Measurements from ENCODE around the gene CDH23.

CDH23 gene

DNA sequence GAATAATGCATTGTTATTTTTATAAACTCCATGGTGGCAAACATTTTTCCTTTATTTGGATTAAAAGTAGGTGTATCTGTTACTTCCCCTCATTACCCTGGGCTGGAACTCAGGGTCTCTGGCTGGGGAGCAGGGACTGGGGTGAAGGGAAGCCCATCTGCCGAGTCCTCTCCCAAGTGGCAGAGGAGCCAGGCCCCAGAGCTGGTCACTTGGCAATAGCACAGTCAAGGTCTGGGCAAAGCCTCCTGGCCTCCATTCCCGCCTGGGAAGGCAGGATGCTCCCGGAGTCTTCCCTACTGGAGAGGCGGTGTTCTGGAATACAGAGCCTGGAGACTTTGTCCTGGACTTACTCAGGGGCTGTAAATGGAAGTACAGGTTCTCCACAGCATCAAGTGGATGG is 76.2 kb downstream of the CDH23 start:
- DNase-seq (ENCODE audit: extremely low spot score) = no peak
- CTCF ChIA-PET = no interaction called here
- POLR2A ChIA-PET = no interaction called here
- TF ChIP-seq SP1 (IDR thresholded peaks at IDR 0.05) = no peak

DNA sequence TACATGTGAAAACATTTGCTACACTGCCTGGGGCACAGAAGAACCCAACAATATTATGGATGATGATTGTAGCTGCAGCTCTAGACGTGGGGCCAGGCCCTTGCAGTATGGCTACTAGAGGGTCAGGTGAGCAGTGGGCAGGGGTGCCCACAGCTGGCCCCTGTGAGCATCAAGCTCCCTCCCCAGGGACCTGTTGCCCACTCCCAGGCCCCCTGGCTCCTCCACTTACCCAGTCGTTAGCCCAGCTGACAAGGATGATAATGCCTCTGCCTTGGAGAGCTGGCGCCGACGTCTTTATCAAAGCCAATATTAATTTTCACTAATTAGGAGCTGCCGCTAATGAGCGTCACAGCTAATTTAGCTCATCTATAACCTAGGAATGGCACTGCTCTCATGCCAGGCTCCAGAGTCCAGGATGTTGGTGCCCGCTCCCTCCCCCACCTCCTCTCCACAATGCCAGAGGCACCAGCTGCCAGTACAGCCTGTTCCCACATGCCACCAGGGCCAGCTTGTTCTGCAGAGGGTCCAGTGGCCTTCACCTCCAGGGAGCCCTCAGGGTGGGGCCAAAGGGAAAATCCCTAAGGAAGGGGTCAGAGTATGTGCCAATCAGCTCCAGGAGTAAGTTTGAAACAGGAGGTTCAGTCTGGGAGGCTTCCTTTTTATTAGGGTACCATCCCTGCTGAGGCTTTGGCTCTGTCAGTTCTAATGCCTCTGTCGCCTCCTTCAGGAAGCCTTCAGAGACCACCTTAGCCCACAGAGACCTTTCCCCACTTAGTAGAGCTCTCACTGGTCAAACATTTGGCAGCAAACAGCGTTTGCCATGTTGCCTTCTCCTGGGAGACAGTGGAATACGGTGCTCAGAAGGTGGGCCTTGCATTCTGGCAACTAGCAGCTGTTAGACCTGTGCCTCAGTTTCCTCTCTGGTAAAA is 77.2 kb downstream of the CDH23 start:
- POLR2A ChIA-PET = interaction anchor here (0.6 kb wide), 1 partner anchor 44 kb away, joined by 4 read pairs; no protein-coding TSS in a partner anchor

DNA sequence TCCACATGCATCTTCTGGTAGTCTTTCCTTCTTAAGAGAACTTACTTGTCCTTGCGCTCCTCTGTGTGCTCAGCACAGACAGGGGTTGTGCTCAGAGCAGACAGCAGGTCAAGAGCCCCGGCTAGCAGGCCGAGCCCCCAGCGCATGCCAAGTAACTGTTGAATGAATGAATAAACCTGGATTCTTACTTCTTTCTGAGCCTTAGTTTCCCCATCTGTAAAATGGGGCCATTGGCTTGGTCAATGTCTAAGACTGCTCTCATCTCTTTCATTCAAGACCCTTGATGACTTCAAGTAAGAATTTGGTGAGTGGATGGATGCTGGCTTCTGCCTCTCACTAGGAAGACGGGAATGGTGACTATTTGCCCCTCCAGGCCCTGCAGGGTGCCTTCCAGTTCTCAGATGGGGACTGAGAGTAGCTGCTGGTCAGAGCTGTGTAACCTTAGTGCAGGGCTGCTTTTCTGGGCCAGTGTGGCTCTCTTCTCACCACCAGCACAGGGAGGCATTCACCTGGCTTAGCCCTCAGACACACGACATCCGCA is 78.1 kb downstream of the CDH23 start:
- ChIA-PET CTCF (interaction anchor here (1.0 kb wide), 1 partner anchor 15 kb away, joined by 4 read pairs; no protein-coding TSS in a partner anchor), POLR2A (interaction anchor here (0.6 kb wide), 1 partner anchor 44 kb away, joined by 4 read pairs; no protein-coding TSS in a partner anchor)
- no peak for DNase-seq (ENCODE audit: extremely low spot score)
- TF ChIP-seq L3MBTL2 (conservative IDR thresholded peaks at IDR 0.05) (no peak), FOXM1 (IDR thresholded peaks at IDR 0.05; ENCODE audit: borderline replicate concordance) (no peak), FOXA1 (IDR thresholded peaks at IDR 0.05) (no peak), TARDBP (IDR thresholded peaks at IDR 0.05) (no peak)

More for the DNA sequence above, 77.2 kb downstream of the CDH23 start:
- TF ChIP-seq ARNT (IDR thresholded peaks at IDR 0.05) (no peak), ZNF384 (IDR thresholded peaks at IDR 0.05) (no peak), FOXM1 (IDR thresholded peaks at IDR 0.05; ENCODE audit: borderline replicate concordance) (no peak), SUZ12 (IDR thresholded peaks at IDR 0.05) (no peak), ELF4 (IDR thresholded peaks at IDR 0.05) (no peak), BHLHE40 (IDR thresholded peaks at IDR 0.05; ENCODE audit: borderline replicate concordance) (no peak), SP1 (IDR thresholded peaks at IDR 0.05) (no peak), TARDBP (IDR thresholded peaks at IDR 0.05) (no peak), FOXK2 (IDR thresholded peaks at IDR 0.05) (no peak), L3MBTL2 (conservative IDR thresholded peaks at IDR 0.05) (no peak), NFRKB (IDR thresholded peaks at IDR 0.05) (no peak), FOXA1 (IDR thresholded peaks at IDR 0.05) (no peak), CTBP1 (IDR thresholded peaks at IDR 0.05; ENCODE audit: borderline replicate concordance) (no peak), LEF1 (IDR thresholded peaks at IDR 0.05; ENCODE audit: borderline replicate concordance) (no peak)
- no peak for DNase-seq (ENCODE audit: extremely low spot score)
- CTCF ChIA-PET = interaction anchor here (0.7 to 1.0 kb wide), 2 partner anchors 14 to 96 kb away, joined by 3 to 4 read pairs; no protein-coding TSS in a partner anchor

DNA sequence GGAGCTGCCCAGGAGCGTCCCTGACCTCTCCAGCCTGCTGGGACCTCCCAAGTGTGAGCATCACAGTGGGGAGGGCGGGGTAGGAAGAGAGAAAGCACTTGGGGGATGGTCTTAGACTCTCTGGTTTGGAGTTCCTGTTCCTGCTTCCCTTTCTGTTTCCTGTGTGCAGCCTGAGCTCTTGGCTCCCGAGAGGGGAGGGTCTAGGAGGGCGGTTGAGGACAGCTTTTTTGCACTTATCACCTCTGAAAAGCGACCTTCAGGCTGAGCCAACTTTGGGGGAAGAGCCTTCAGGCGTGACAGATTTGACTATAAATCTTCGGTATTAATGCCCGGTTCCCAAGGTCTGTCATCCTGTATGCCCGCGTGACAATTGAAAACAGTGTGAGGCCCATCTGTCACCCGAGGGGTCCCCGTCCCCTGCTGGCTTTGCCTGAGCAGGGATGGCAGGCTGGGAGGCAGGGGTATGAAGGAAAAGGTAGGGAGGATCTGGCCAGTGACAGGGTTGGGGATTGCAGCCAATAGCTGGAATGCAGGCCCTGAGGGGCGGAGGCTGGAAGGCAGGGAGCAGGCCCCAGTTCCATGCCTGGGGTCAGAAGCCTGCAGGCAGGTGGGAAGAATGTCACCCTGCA is 78.6 kb downstream of the CDH23 start:
- ChIA-PET POLR2A (no interaction called here), CTCF (no interaction called here)
- TF ChIP-seq, protein P1, sequence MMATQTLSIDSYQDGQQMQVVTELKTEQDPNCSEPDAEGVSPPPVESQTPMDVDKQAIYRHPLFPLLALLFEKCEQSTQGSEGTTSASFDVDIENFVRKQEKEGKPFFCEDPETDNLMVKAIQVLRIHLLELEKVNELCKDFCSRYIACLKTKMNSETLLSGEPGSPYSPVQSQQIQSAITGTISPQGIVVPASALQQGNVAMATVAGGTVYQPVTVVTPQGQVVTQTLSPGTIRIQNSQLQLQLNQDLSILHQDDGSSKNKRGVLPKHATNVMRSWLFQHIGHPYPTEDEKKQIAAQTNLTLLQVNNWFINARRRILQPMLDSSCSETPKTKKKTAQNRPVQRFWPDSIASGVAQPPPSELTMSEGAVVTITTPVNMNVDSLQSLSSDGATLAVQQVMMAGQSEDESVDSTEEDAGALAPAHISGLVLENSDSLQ (IDR thresholded peaks at IDR 0.05) = 0 out of 2 replicates have a peak, but pooled peaks have one; percentile 5
- no peak for TF ChIP-seq FOXK2 (IDR thresholded peaks at IDR 0.05)
- DNase-seq (ENCODE audit: extremely low spot score) = no peak

DNA sequence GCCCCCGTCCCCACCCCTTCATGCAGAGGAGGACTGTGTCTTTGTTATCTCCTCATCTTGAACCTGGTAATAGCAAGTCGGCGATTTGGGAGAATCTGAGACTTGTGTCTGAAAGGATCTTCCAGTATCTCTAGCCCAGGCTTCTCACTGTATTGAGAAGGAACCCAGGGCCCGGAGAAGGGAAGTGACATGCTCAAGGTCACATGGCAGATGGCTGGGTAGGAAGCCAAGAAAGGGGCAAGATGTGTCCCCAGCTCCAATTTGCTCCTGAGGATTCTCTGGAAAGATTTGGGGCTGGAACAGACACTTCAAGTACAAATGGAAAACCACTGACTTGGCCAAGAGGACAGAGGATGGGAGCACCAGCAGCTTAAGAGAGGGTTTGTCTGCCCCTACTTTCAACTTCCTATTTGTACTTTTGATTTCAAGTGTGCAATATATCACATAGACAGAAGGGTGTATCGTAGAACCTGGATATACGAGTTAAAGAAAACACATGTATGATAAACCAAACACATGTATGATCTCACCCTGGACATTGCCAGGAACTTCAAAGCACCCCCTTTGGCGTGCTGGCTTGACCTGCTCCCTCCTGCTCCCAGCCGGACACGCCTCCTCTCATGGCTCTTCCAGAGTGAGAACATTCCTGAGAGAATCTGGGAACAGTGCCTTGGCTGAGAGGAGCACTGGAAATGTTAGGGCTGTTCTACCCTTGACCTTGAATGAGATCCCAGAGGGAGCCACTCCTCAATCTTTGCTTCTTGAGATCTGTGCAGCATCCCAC is 79.7 kb downstream of the CDH23 start:
- TF ChIP-seq TARDBP (IDR thresholded peaks at IDR 0.05) = no peak
- no peak for TF ChIP-seq HDGF (IDR thresholded peaks at IDR 0.05; ENCODE audit: borderline replicate concordance)
- no peak for DNase-seq (ENCODE audit: extremely low spot score)
- ChIA-PET CTCF (interaction anchor here (0.6 kb wide), 1 partner anchor 35 kb away, joined by 4 read pairs; no protein-coding TSS in a partner anchor), POLR2A (no interaction called here)

DNA sequence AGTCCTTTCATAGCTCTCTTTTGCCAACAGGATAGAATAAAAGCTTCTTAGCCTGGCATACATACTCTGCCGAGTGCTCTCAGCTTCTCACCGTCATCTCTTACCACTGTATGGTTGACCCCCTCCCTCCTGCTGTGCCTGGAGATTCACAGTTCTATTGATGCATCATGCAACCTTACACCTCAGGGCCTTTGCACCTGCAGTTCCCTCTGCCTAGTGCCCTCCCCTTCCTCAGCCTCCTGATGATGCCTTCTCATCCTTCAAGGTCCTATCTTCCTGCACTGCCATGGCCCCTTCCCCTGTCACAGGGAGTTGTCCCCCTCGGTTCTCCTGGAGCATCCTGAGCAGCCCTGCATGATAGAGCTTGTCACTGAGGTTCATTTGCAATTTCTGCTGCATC is 81.5 kb downstream of the CDH23 start:
- no peak for DNase-seq (ENCODE audit: extremely low spot score)
- TF ChIP-seq SUZ12 (IDR thresholded peaks at IDR 0.05) = no peak
- TF ChIP-seq SP1 (IDR thresholded peaks at IDR 0.05) = no peak
- TF ChIP-seq NFRKB (IDR thresholded peaks at IDR 0.05) = no peak
- no peak for TF ChIP-seq L3MBTL2 (conservative IDR thresholded peaks at IDR 0.05)
- no peak for TF ChIP-seq ARNT (IDR thresholded peaks at IDR 0.05)
- TF ChIP-seq LEF1 (IDR thresholded peaks at IDR 0.05; ENCODE audit: borderline replicate concordance) = no peak
- TF ChIP-seq CTBP1 (IDR thresholded peaks at IDR 0.05; ENCODE audit: borderline replicate concordance) = no peak
- TF ChIP-seq, protein P1 (IDR thresholded peaks at IDR 0.05) = no peak
- TF ChIP-seq FOXK2 (IDR thresholded peaks at IDR 0.05) = no peak
- TF ChIP-seq FOXA1 (IDR thresholded peaks at IDR 0.05) = no peak
- CTCF ChIA-PET = no interaction called here
- POLR2A ChIA-PET = no interaction called here

Data from HEK293T (cell line).